Vagina (tissue), 2 donors: ENCODE results near the gene ENOX2. TPM values are rescaled to one million over a fixed set of nuclear protein-coding genes. Genes with fewer than 3 reads are reported as not detected.

Experiments
- DNase-seq, 2 donors: peaks; one replicate each; pipeline ENCODE4 v3.0.0-alpha.2; 2017; ENCODE audit errors: extremely low spot score in 2 of 2
- H3K27ac ChIP-seq: fragments of 200-600 bp; sonication (generic); one replicate; pipeline ENCODE4 v1.5.1; 2019
- H3K27me3 ChIP-seq: fragments of 200-600 bp; sonication (generic); one replicate; pipeline ENCODE4 v1.5.1; 2019
- H3K36me3 ChIP-seq, 2 donors: fragments of 200-600 bp; sonication (generic); one replicate each; pipeline ENCODE4 v1.5.1; 2017 to 2019
- H3K4me1 ChIP-seq: fragments of 200-600 bp; sonication (generic); one replicate; pipeline ENCODE4 v1.5.1; 2019
- H3K4me3 ChIP-seq, 2 donors: fragments of 200-600 bp; sonication (generic); 1 replicate in 1 of 2; 2 replicates in 1 of 2; pipeline ENCODE4 v1.5.1; 2016 to 2019
- H3K9me3 ChIP-seq: fragments of 200-600 bp; sonication (generic); one replicate; pipeline ENCODE4 v1.5.1; 2019
- POLR2A ChIP-seq, 2 donors: fragments of 450-650 bp; IDR thresholded peaks; one replicate each; pipeline ENCODE4 v1.6.1; 2017; ENCODE audit warnings: antibody characterized with exemption in 2 of 2, mild to moderate bottlenecking in 2 of 2, moderate library complexity in 2 of 2
- POLR2AphosphoS5 ChIP-seq, 2 donors: sonication (generic); formaldehyde crosslinking; IDR thresholded peaks; one replicate each; pipeline ENCODE4 v1.9.0; 2017; ENCODE audit warnings: antibody characterized with exemption in 2 of 2, mild to moderate bottlenecking in 2 of 2, low read depth in 1 of 2; ENCODE audit not compliant: insufficient read depth in 1 of 2
- intact Hi-C: fragments of 100-400 bp; cut with DNase I; formaldehyde crosslinking; loops from one replicate; pipeline ENCODE4 v1.15.1; 2023
- total RNA-seq: library from RNA; depleted of rRNA; stranded (reverse); fragments of >200 nt; gene quantifications from one replicate; pipeline ENCODE4 v1.2.3, GENCODE V29; 2016
- TF ChIP-seq, protein P1 (sequence below), 3 experiments: fragments of 450-650 bp in 2 of 3; fragments of 200-600 bp in 1 of 3; sonication (generic) in 1 of 3; IDR thresholded peaks; one replicate each; pipeline ENCODE4 v1.5.1; 2017 to 2019; ENCODE audit warnings: antibody characterized with exemption in 3 of 3, mild to moderate bottlenecking in 2 of 3, moderate library complexity in 2 of 3

The ENOX2 gene
- total RNA-seq, 1 donor from 2014 or later, result 8.8 TPM

DNA sequence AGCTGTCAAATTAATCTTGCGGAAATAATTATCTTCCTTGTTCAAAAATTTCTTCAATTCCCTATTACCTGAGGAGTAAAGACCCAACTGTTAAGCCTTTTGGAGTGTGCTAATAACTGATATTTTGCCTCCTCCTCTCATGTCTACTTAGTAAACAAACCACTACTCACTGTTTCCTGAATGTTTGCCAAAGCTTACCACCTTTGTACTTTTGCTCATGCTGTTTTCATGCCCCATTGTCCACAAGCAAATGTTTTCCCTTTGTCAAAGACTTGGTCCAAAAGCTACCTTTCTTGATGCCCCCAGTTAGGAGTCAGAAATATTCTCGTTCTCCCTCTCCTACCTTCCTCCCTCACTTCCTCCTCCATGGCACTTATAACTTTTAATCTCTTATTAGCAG, 226.1 kb downstream of the ENOX2 start:
- Histone ChIP-seq H3K9me3 (no peaks in the 10 kb centered on the region), H3K4me1 (no peaks in the 10 kb centered on the region), H3K27me3 (no peaks in the 10 kb centered on the region), H3K27ac (no peak overlapping the region), H3K4me3 (no peak overlapping the region), H3K36me3 (no peaks in the 10 kb centered on the region)
- intact Hi-C loops, result no loop called here
- TF ChIP-seq POLR2AphosphoS5 (IDR thresholded peaks at IDR 0.05; ENCODE audit: insufficient read depth in 1 of 2, low read depth in 1 of 2), result no peak
- no peak for TF ChIP-seq POLR2A (IDR thresholded peaks at IDR 0.05)
- TF ChIP-seq, protein P1, sequence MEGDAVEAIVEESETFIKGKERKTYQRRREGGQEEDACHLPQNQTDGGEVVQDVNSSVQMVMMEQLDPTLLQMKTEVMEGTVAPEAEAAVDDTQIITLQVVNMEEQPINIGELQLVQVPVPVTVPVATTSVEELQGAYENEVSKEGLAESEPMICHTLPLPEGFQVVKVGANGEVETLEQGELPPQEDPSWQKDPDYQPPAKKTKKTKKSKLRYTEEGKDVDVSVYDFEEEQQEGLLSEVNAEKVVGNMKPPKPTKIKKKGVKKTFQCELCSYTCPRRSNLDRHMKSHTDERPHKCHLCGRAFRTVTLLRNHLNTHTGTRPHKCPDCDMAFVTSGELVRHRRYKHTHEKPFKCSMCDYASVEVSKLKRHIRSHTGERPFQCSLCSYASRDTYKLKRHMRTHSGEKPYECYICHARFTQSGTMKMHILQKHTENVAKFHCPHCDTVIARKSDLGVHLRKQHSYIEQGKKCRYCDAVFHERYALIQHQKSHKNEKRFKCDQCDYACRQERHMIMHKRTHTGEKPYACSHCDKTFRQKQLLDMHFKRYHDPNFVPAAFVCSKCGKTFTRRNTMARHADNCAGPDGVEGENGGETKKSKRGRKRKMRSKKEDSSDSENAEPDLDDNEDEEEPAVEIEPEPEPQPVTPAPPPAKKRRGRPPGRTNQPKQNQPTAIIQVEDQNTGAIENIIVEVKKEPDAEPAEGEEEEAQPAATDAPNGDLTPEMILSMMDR (IDR thresholded peaks at IDR 0.05), result no peak
- DNase-seq, result no peak

DNA sequence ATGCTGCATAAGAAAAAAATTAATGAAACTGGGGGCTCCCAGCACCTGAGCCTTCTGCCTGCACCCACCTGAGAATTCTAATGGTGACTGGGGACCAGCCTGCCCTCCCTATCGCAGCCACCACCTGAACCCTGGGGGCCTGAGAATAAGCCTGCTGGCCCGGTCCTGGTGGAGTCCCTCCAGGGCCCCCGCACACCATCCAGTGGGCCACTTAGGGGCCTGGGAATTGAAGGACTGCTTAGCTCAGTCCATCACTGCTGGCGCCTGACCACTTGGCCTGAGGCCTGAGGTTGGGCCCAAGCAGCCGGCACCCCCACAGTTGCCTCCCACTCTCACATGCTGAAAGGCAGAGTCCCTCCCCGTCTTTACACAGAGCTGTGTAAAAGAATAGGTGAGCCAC, 230.8 kb downstream of the ENOX2 start:
- Histone ChIP-seq H3K4me3 (no peak overlapping the region), H3K9me3 (no peaks in the 10 kb centered on the region), H3K27me3 (no peaks in the 10 kb centered on the region), H3K27ac (no peak overlapping the region), H3K36me3 (no peaks in the 10 kb centered on the region), H3K4me1 (no peaks in the 10 kb centered on the region)
- no peak for DNase-seq
- intact Hi-C loops, result no loop called here
- TF ChIP-seq POLR2AphosphoS5 (IDR thresholded peaks at IDR 0.05; ENCODE audit: insufficient read depth in 1 of 2, low read depth in 1 of 2) (no peak), POLR2A (IDR thresholded peaks at IDR 0.05) (no peak)
- TF ChIP-seq, protein P1 (IDR thresholded peaks at IDR 0.05), result no peak

DNA sequence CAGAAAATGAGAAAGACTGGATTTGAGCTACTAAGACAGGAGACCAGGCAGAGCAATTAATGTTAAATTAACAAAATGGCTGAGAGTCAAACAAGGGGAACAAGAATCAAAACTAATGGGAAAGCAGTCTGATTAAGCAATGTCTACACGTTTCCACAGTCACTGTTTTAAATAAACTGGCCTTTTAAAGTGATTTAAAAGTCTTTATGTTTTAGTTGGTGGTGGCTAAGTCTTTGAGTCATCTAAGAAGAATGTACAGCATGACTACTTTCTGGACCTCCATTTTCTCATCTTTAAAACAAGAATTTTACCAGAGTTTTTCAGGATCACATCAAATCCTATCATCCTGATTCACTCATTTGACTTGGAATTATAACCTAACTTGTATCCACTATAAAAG, 233.8 kb downstream of the ENOX2 start:
- Histone ChIP-seq H3K4me3 (no peak overlapping the region), H3K27me3 (no peaks in the 10 kb centered on the region), H3K9me3 (no peaks in the 10 kb centered on the region), H3K36me3 (no peaks in the 10 kb centered on the region), H3K27ac (no peak overlapping the region), H3K4me1 (no peaks in the 10 kb centered on the region)
- TF ChIP-seq POLR2A (IDR thresholded peaks at IDR 0.05) (no peak), POLR2AphosphoS5 (IDR thresholded peaks at IDR 0.05; ENCODE audit: insufficient read depth in 1 of 2, low read depth in 1 of 2) (no peak)
- TF ChIP-seq, protein P1 (IDR thresholded peaks at IDR 0.05), result no peak
- no peak for DNase-seq
- intact Hi-C loops, result no loop called here

DNA sequence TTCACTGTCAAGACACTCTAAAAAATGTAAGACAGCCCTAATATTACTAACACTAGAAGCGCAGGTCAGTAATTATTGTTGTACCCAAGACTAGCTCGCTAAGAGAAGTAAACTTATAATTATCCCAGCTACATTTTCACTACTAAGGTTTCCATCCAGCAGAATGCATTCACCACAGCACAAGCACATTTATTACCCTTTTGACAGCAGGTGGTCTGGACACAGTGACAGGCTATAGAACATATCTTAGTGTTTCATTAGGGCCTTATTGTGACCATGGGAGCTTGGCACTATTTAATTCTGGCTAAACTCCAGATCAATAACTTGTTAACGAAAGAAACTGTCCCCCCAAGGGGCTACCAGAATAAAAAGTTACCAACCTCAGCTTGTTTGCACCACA, 237.7 kb downstream of the ENOX2 start:
- Histone ChIP-seq H3K4me3 (no peak overlapping the region), H3K4me1 (no peaks in the 10 kb centered on the region), H3K27me3 (no peaks in the 10 kb centered on the region), H3K27ac (no peak overlapping the region), H3K9me3 (no peaks in the 10 kb centered on the region), H3K36me3 (no peaks in the 10 kb centered on the region)
- no peak for DNase-seq
- no peak for TF ChIP-seq POLR2A (IDR thresholded peaks at IDR 0.05)
- TF ChIP-seq, protein P1 (IDR thresholded peaks at IDR 0.05), result no peak
- TF ChIP-seq POLR2AphosphoS5 (IDR thresholded peaks at IDR 0.05; ENCODE audit: insufficient read depth in 1 of 2, low read depth in 1 of 2), result no peak
- intact Hi-C loops, result no loop called here

DNA sequence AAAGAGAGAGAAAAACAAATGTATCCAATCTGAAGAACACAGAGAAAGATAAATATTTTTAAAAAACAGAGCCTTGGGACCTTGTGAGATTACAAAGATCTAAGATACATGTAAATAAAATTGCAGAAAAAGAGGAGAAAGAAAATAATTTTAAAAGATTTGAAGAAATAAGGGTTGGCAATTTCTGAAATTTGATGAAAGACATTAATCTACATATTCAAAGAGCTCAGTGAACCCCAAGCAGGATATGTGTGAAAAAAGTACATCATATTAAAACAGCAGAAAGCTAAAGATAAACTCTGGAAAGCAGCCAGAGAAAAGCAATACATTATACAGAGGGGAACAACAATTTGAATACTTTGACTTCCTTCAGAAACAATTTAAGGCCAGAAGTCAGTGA, 244.7 kb downstream of the ENOX2 start:
- Histone ChIP-seq H3K36me3 (no peaks in the 10 kb centered on the region), H3K4me1 (no peaks in the 10 kb centered on the region), H3K27ac (no peak overlapping the region), H3K4me3 (no peak overlapping the region), H3K9me3 (no peaks in the 10 kb centered on the region), H3K27me3 (no peaks in the 10 kb centered on the region)
- intact Hi-C loops, result no loop called here
- no peak for TF ChIP-seq POLR2AphosphoS5 (IDR thresholded peaks at IDR 0.05; ENCODE audit: insufficient read depth in 1 of 2, low read depth in 1 of 2)
- TF ChIP-seq, protein P1 (IDR thresholded peaks at IDR 0.05), result no peak
- TF ChIP-seq POLR2A (IDR thresholded peaks at IDR 0.05), result no peak
- DNase-seq, result no peak
